Measurements from ENCODE around the gene ST8SIA4.

- TF ChIP-seq ZNF274 (IDR thresholded peaks at IDR 0.05; ENCODE audit: low read depth, low read length) = no peak
- no peak for TF ChIP-seq SUZ12 (IDR thresholded peaks at IDR 0.05; ENCODE audit: extremely low read depth, insufficient read depth, insufficient read length)
- TF ChIP-seq YY1 (IDR thresholded peaks at IDR 0.05; ENCODE audit: insufficient read depth, insufficient read length) = no peak
Observed at GRCh38 chr5:100790170-100790665, 112.9 kb downstream of the ST8SIA4 start.

All from NT2/D1 (cell line).